Uterine smooth muscle cell (primary cell): Measurements from ENCODE around the gene HBA1. TPM values are rescaled to one million over a fixed set of nuclear protein-coding genes. Genes with fewer than 3 reads are reported as not detected.

ENCODE experiments used
- total RNA-seq: library from RNA; depleted of rRNA; stranded (reverse); fragments of >200 nt; gene quantifications from 2 replicates; pipeline ENCODE4 v1.2.3, GENCODE V29; 2014

The HBA1 gene
- not detected in 2 replicates for total RNA-seq

GRCh38 chr16:176477-177382, at the start of gene HBA1:
Gene HBA1, plus strand, starts transcription at chr16:176680. Its CDS starts 37 bp downstream, at chr16:176717.

DNA sequence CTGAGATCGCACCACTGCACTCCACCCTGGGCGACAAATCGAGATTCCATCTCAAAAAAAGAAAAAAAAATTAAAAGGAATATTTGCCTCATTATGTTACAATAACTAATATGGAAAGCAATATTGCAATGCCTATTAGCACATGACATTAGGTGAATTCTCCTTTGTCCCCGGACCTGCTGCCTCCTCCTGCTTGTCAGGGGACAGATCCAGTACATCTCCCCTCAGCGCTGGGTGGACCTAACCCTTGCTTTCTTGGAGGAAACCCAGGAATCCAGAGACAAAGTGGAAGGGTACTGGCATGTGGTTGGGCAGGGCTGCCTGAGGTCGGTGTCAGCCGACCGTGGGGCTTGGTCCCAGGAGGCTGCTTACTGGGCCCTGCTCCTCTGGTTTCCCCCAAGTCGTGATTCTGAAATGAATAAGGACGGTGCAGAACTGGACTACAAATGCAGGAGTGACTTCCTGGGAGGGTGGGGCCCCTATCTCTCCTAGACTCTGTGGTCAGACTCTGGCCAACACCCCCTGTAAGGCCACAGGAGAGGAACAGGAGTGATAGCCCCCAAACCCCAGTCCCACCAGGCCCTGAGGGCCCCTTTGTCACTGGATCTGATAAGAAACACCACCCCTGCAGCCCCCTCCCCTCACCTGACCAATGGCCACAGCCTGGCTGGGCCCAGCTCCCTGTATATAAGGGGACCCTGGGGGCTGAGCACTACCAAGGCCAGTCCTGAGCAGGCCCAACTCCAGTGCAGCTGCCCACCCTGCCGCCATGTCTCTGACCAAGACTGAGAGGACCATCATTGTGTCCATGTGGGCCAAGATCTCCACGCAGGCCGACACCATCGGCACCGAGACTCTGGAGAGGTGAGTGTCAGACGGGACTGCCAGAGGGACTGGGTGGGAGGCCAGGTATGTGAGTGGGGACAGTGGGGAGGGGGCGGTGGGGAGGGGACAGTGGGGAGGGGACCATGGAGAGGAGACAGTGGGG, 24.0 kb upstream of the HBA1 start, which contains the start of gene HBZ:
Gene HBZ, plus strand, starts transcription at position 504 of the 988 bp plus-strand sequence. Its CDS starts 266 bp downstream, at position 770.

GRCh38 chr16:165539-166374, 10.7 kb upstream of the HBA1 start, which contains the start of gene HBM:
Gene HBM, plus strand, starts transcription at chr16:165978. Its CDS starts 20 bp downstream, at chr16:165998.

DNA sequence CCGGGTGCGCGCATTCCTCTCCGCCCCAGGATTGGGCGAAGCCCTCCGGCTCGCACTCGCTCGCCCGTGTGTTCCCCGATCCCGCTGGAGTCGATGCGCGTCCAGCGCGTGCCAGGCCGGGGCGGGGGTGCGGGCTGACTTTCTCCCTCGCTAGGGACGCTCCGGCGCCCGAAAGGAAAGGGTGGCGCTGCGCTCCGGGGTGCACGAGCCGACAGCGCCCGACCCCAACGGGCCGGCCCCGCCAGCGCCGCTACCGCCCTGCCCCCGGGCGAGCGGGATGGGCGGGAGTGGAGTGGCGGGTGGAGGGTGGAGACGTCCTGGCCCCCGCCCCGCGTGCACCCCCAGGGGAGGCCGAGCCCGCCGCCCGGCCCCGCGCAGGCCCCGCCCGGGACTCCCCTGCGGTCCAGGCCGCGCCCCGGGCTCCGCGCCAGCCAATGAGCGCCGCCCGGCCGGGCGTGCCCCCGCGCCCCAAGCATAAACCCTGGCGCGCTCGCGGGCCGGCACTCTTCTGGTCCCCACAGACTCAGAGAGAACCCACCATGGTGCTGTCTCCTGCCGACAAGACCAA, 4.0 kb upstream of the HBA1 start, which contains the start of gene HBA2:
Gene HBA2, plus strand, starts transcription at position 503 of the 568 bp plus-strand sequence. Its CDS starts 37 bp downstream, at position 540.

DNA sequence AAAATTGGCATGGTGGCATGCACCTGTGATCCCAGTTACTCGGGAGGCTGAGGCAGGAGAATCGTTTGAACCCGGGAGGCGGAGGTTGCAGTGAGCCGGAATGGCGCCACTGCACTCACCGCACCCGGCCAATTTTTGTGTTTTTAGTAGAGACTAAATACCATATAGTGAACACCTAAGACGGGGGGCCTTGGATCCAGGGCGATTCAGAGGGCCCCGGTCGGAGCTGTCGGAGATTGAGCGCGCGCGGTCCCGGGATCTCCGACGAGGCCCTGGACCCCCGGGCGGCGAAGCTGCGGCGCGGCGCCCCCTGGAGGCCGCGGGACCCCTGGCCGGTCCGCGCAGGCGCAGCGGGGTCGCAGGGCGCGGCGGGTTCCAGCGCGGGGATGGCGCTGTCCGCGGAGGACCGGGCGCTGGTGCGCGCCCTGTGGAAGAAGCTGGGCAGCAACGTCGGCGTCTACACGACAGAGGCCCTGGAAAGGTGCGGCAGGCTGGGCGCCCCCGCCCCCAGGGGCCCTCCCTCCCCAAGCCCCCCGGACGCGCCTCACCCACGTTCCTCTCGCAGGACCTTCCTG, 3.7 kb downstream of the HBA1 start, which contains the start of gene HBQ1:
Gene HBQ1, plus strand, starts transcription at position 359 of the 575 bp plus-strand sequence. Its CDS starts 28 bp downstream, at position 387.

Other genes starting within 250 kb of the HBA1 start
- gene POLR3K, start 123.1 kb upstream of the HBA1 start, total RNA-seq, result 4.0 and 6.8 TPM in 2 replicates
- gene SNRNP25, start 122.9 kb upstream of the HBA1 start, total RNA-seq, result 25.6 and 40.9 TPM in 2 replicates
- gene RHBDF1, start 104.0 kb upstream of the HBA1 start, total RNA-seq, result 36.4 and 39.8 TPM in 2 replicates
- gene MPG, start 98.5 kb upstream of the HBA1 start, total RNA-seq, result 257 and 267 TPM in 2 replicates
- gene NPRL3, start 38.0 kb upstream of the HBA1 start, total RNA-seq, result 9.2 and 13.4 TPM in 2 replicates
- not detected in 2 replicates for gene HBZ, start 24.0 kb upstream of the HBA1 start, total RNA-seq
- not detected in 2 replicates for gene HBM, start 10.7 kb upstream of the HBA1 start, total RNA-seq
- gene HBA2, start 3.8 kb upstream of the HBA1 start, total RNA-seq, result not detected in 2 replicates
- 0.44 TPM in 1 of 2 replicates, not detected in the other for gene HBQ1, start 3.8 kb downstream of the HBA1 start, total RNA-seq
- gene LUC7L, start 52.8 kb downstream of the HBA1 start, total RNA-seq, result 40.5 and 44.7 TPM in 2 replicates
- gene FAM234A, start 58.1 kb downstream of the HBA1 start, total RNA-seq, result 53.0 and 73.0 TPM in 2 replicates
- 0.22 and 4.2 TPM in 2 replicates for gene RGS11, start 99.3 kb downstream of the HBA1 start, total RNA-seq
- 0.12 and 0.44 TPM in 2 replicates for gene ARHGDIG, start 103.9 kb downstream of the HBA1 start, total RNA-seq
- 0.12 TPM in 1 of 2 replicates, not detected in the other for gene PDIA2, start 106.5 kb downstream of the HBA1 start, total RNA-seq
- gene AXIN1, start 176.0 kb downstream of the HBA1 start, total RNA-seq, result 28.1 and 28.6 TPM in 2 replicates
- gene MRPL28, start 193.9 kb downstream of the HBA1 start, total RNA-seq, result 72.0 and 101 TPM in 2 replicates
- 63.9 and 64.3 TPM in 2 replicates for gene PGAP6, start 205.3 kb downstream of the HBA1 start, total RNA-seq
- 37.5 and 66.2 TPM in 2 replicates for gene NME4, start 220.5 kb downstream of the HBA1 start, total RNA-seq
- 14.4 and 15.9 TPM in 2 replicates for gene DECR2, start 225.2 kb downstream of the HBA1 start, total RNA-seq
- gene RAB11FIP3, start 249.0 kb downstream of the HBA1 start, total RNA-seq, result 18.4 and 23.0 TPM in 2 replicates